Lower leg skin (tissue), 3 donors: ENCODE results near the gene GSTA3.

Experiments
- CTCF ChIP-seq, 3 donors: fragments of 450-650 bp; IDR thresholded peaks; one replicate each; pipeline ENCODE4 v1.5.1; 2016; ENCODE audit warnings: antibody characterized with exemption in 3 of 3, mild to moderate bottlenecking in 3 of 3, moderate library complexity in 2 of 3
- POLR2A ChIP-seq, 2 donors: fragments of 450-650 bp; IDR thresholded peaks; one replicate each; pipeline ENCODE4 v1.6.1; 2016 to 2017; ENCODE audit warnings: antibody characterized with exemption in 2 of 2, mild to moderate bottlenecking in 1 of 2, moderate library complexity in 1 of 2

DNA sequence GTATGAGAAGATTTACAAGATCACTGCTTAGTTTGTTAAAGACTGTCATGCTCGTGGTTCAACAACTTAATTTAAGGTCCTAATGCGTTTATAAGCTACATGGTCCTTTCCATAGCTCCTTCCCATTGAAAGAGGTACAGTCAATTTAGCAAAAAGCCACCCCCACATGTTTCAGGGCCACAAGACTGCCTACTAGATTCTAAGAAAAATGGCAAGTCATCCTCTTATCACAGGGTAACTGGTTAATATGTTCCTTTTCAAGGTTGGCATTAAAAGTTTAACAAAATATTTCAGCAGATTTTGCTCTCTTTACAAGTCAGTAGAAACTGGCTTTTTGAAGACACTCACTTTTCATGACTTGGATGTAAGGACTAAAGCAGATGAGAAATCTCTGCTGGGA is 15.7 kb downstream of the GSTA3 start:
- no peak for TF ChIP-seq CTCF (IDR thresholded peaks at IDR 0.05)
- no peak for TF ChIP-seq POLR2A (IDR thresholded peaks at IDR 0.05)
